Measurements from ENCODE around the gene SLC39A13. TPM values are rescaled to one million over a fixed set of nuclear protein-coding genes. Genes with fewer than 3 reads are reported as not detected.

The SLC39A13 gene
- total and polyA plus RNA-seq, 2 of the 4 experiments (the other 2 are of a cell fraction): 32.4 to 144 TPM

- Histone ChIP-seq H4K91ac (ENCODE audit: insufficient read depth, low read depth, low read length) (no peak overlapping the region), H2AFZ (replicated peaks; ENCODE audit: low read length, poor library complexity) (no peak overlapping the region), H3K4me2 (ENCODE audit: low read depth, low read length) (no peak overlapping the region), H4K5ac (ENCODE audit: low read depth, low read length) (no peak overlapping the region), H3K4me3 (ENCODE audit: insufficient read depth, low read depth, low read length) (no peak overlapping the region), H3K27me3 (ENCODE audit: control insufficient read depth, insufficient read depth, low read length) (peaks cover 5% of the 10 kb centered on the region; the same call in 1 of the 2 replicates), H3K56ac (ENCODE audit: extremely low read depth, insufficient read depth, low read length) (no peak overlapping the region), H3K18ac (ENCODE audit: low read depth, low read length) (no peak overlapping the region), H2BK20ac (ENCODE audit: low read depth, low read length) (no peak overlapping the region), H2BK5ac (ENCODE audit: low read depth, low read length, poor library complexity, severe bottlenecking) (no peak overlapping the region), H3K9ac (ENCODE audit: low read depth, low read length) (no peak overlapping the region), H3K9me3 (ENCODE audit: control insufficient read depth, insufficient read depth, low read length) (no peaks in the 10 kb centered on the region), H4K8ac (ENCODE audit: low read depth in 2 of 2, low read length in 2 of 2) (no peak overlapping the region), H3K4ac (ENCODE audit: low read depth, low read length) (no peak overlapping the region), H2BK15ac (ENCODE audit: low read depth, low read length) (no peak overlapping the region), H3K23ac (ENCODE audit: low read depth, low read length) (no peak overlapping the region), H4K20me1 (ENCODE audit: insufficient read depth, low read length) (no peaks in the 10 kb centered on the region; the same call in 1 of the 2 replicates), H2BK120ac (ENCODE audit: low read depth, low read length) (no peak overlapping the region), H3K4me1 (ENCODE audit: control insufficient read depth, insufficient read depth, low read length) (peaks cover 5% of the 10 kb centered on the region), H2AK5ac (ENCODE audit: low read depth, low read length) (no peak overlapping the region), H3K9me1 (ENCODE audit: insufficient read depth, low read length) (peaks cover 9% of the 10 kb centered on the region), H3K36me3 (ENCODE audit: control insufficient read depth, insufficient read depth, low read length) (no peaks in the 10 kb centered on the region), H3K27ac (ENCODE audit: insufficient read depth, low read length) (no peak overlapping the region), H2AK9ac (replicated peaks; ENCODE audit: low read depth, low read length, poor library complexity) (no peak overlapping the region), H3K79me1 (ENCODE audit: low read depth in 1 of 2, low read length in 2 of 2) (no peaks in the 10 kb centered on the region), H3K14ac (replicated peaks; ENCODE audit: low read depth, low read length) (no peak overlapping the region)
- DNase-seq (no peak), ATAC-seq (ENCODE audit: low read depth) (no peak)
- ChIA-PET POLR2A (ENCODE audit: unreplicated experiment) (no interaction called here), CTCF (no interaction called here)
- 58% methylated on average over 3 of the region's 5 CpGs; no CpG with 5 or more reads in 1 of the 2 experiments for WGBS, 2 experiments (ENCODE audit: extremely low coverage in 2 of 2, insufficient read length in 1 of 2)
- no peak for TF ChIP-seq RFX5 (IDR thresholded peaks at IDR 0.05; ENCODE audit: low read depth, low read length)
- TF ChIP-seq BHLHE40 (IDR thresholded peaks at IDR 0.05; ENCODE audit: low read depth, low read length): no peak
- TF ChIP-seq FOS (IDR thresholded peaks at IDR 0.05; ENCODE audit: low read depth, low read length): no peak
- TF ChIP-seq ELK1 (IDR thresholded peaks at IDR 0.05; ENCODE audit: borderline replicate concordance, low read depth, low read length): no peak
- TF ChIP-seq CTCF (conservative IDR thresholded peaks at IDR 0.05; ENCODE audit: low read depth, low read length): no peak
- no peak for TF ChIP-seq MAZ (IDR thresholded peaks at IDR 0.05; ENCODE audit: borderline replicate concordance, low read depth, low read length)
- no peak for TF ChIP-seq MAFK (IDR thresholded peaks at IDR 0.05; ENCODE audit: low read depth, low read length)
- TF ChIP-seq POLR2A (IDR thresholded peaks at IDR 0.05; ENCODE audit: low read depth, low read length): no peak
- no peak for TF ChIP-seq MXI1 (IDR thresholded peaks at IDR 0.05; ENCODE audit: borderline replicate concordance, low read depth, low read length)
- TF ChIP-seq RCOR1 (IDR thresholded peaks at IDR 0.05; ENCODE audit: insufficient replicate concordance, low read length): no peak
- TF ChIP-seq RAD21 (IDR thresholded peaks at IDR 0.05; ENCODE audit: low read length): no peak
- TF ChIP-seq NFE2L2 (IDR thresholded peaks at IDR 0.05; ENCODE audit: low read depth, low read length): no peak
- TF ChIP-seq USF2 (IDR thresholded peaks at IDR 0.05; ENCODE audit: low read depth, low read length): no peak
- intact Hi-C loops (cut with micrococcal nuclease) (no loop called here), in situ Hi-C loops (cut with MboI; ENCODE audit: low sequenced_read_pairs) (no loop called here), dilution Hi-C loops (cut with HindIII; ENCODE audit: low sequenced_read_pairs, unreplicated experiment) (no loop called here)
- BruUV-seq (replicated peaks): no TSS peak
These were observed 30.8 kb upstream of the SLC39A13 start for GRCh38 chr11:47377571-47378009.

All from IMR-90 (cell line).